ENCODE data around the gene DHRS4L2. TPM values are rescaled to one million over a fixed set of nuclear protein-coding genes. Genes with fewer than 3 reads are reported as not detected.

DHRS4L2 gene
- total and polyA plus RNA-seq, 2 donors (not counting 3 experiments of a cell fraction or from before 2014, with no cell fraction given) = 18.2 to 18.5 TPM

GRCh38 chr14:23941230-23941629, 47.5 kb upstream of the DHRS4L2 start:
- Histone ChIP-seq H3K27me3 (ENCODE audit: control insufficient read depth in 2 of 2, insufficient read depth in 2 of 2, low read length in 2 of 2) (no peaks in the 10 kb centered on the region), H3K27ac (ENCODE audit: insufficient read depth, low read depth, low read length) (no peak overlapping the region), H3K4me3 (replicated peaks in 1 of 3; ENCODE audit: insufficient read depth in 1 of 3, low read depth in 1 of 3, low read length in 3 of 3) (no peak overlapping the region), H3K79me2 (ENCODE audit: control insufficient read depth, insufficient read depth, low read length) (no peaks in the 10 kb centered on the region), H3K9me3 (replicated peaks; ENCODE audit: control insufficient read depth, insufficient read depth, low read length) (no peaks in the 10 kb centered on the region), H3K9ac (replicated peaks; ENCODE audit: extremely low read depth, insufficient read depth, low read length) (no peak overlapping the region), H3K4me2 (ENCODE audit: insufficient read depth, low read length) (no peak overlapping the region), H3K36me3 (ENCODE audit: control insufficient read depth in 2 of 2, extremely low read depth in 1 of 2, insufficient read depth in 2 of 2, low read length in 2 of 2) (no peaks in the 10 kb centered on the region), H2AFZ (ENCODE audit: low read depth, low read length) (no peak overlapping the region), H3K9me1 (replicated peaks; ENCODE audit: control insufficient read depth, extremely low read depth, insufficient read depth, low read length) (no peaks in the 10 kb centered on the region), H4K20me1 (replicated peaks; ENCODE audit: control insufficient read depth, extremely low read depth, insufficient read depth, low read length) (no peaks in the 10 kb centered on the region), H3K4me1 (ENCODE audit: control insufficient read depth, extremely low read depth, insufficient read depth, low read length) (no peaks in the 10 kb centered on the region)
- TF ChIP-seq POLR2A (IDR thresholded peaks at IDR 0.05; ENCODE audit: low read depth, low read length) (no peak), MYC (IDR thresholded peaks at IDR 0.05; ENCODE audit: low read depth, low read length) (no peak), FOS (IDR thresholded peaks at IDR 0.05; ENCODE audit: borderline replicate concordance, insufficient read depth, low read length) (no peak), JUN (IDR thresholded peaks at IDR 0.05; ENCODE audit: borderline replicate concordance, insufficient read depth, insufficient read length, low read depth) (no peak), GATA2 (IDR thresholded peaks at IDR 0.05; ENCODE audit: insufficient read depth, insufficient read length, low read depth, low read length) (no peak), CTCF (IDR thresholded peaks at IDR 0.05; ENCODE audit: extremely low read depth in 1 of 2, insufficient read depth in 1 of 2, low read depth in 1 of 2, low read length in 2 of 2) (no peak), EZH2 (IDR thresholded peaks at IDR 0.05; ENCODE audit: borderline replicate concordance, low read depth, low read length, severe bottlenecking) (no peak), MAX (IDR thresholded peaks at IDR 0.05; ENCODE audit: insufficient read depth, insufficient read length) (no peak), POLR2AphosphoS5 (IDR thresholded peaks at IDR 0.05; ENCODE audit: insufficient read depth, low read depth, low read length) (no peak)
- no peak for DNase-seq (ENCODE audit: low read depth, low spot score)
- ChIA-PET CTCF (interaction anchor here (1.2 kb wide), 1 partner anchor 11 kb away, joined by 3 read pairs; no protein-coding TSS in a partner anchor), POLR2A (no interaction called here)
- FAIRE-seq = no peak
- intact Hi-C loops (cut with micrococcal nuclease) = no loop called here
- dilution Hi-C loops (cut with MboI; ENCODE audit: extremely low pct_ligation_motif_present, low sequenced_read_pairs) = no loop called here
- no TSS peak for BruUV-seq (replicated peaks)
